LoVo (cell line): Measurements from ENCODE around the gene CHMP3.

ENCODE experiments used
- DNase-seq: peaks from one replicate; pipeline ENCODE4 v3.0.0-alpha.2; 2016; ENCODE audit warnings: low spot score

The CHMP3 gene

GRCh38 chr2:86466306-86466705, 96.9 kb downstream of the CHMP3 start:
- no peak for DNase-seq

- DNase-seq = no peak
These were observed 98.6 kb downstream of the CHMP3 start for GRCh38 chr2:86464652-86465051.

- DNase-seq = no peak
These were observed 102.0 kb downstream of the CHMP3 start for GRCh38 chr2:86461042-86461743.

GRCh38 chr2:86455181-86455580, 108.1 kb downstream of the CHMP3 start:
- no peak for DNase-seq

- DNase-seq = no peak
These were observed 109.0 kb downstream of the CHMP3 start for GRCh38 chr2:86454238-86454637.

- DNase-seq = no peak
These were observed 109.4 kb downstream of the CHMP3 start for GRCh38 chr2:86453836-86454235.
